DND-41 (cell line): ENCODE data around the gene DNAAF5.

Source experiments
- ATAC-seq: fragments of 200-7000 bp; cut with Tn5 transposase; 3 replicates; pipeline ENCODE4 v1.9.1; 2021; ENCODE audit warnings: low read depth; ENCODE audit not compliant: insufficient read depth
- DNase-seq: peaks from one replicate; pipeline ENCODE4 v3.0.0-alpha.2; 2020
- H2AFZ ChIP-seq: 2 replicates; pipeline ENCODE4 v1.6.0; 2012; ENCODE audit warnings: low read depth, low read length
- H3K27ac ChIP-seq: 2 replicates; pipeline ENCODE4 v1.5.1; 2012; ENCODE audit warnings: low read length, inconsistent platforms
- H3K27me3 ChIP-seq: fragments of 200-600 bp; sonication (generic); 2 replicates; pipeline ENCODE4 v1.6.0; 2012; ENCODE audit warnings: low read length, mild to moderate bottlenecking, inconsistent platforms; ENCODE audit not compliant: insufficient read depth, poor library complexity
- H3K36me3 ChIP-seq: 2 replicates; pipeline ENCODE4 v1.5.1; 2012; ENCODE audit warnings: low read length, inconsistent platforms; ENCODE audit not compliant: insufficient read depth
- H3K4me1 ChIP-seq: 2 replicates; pipeline ENCODE4 v1.5.1; 2012; ENCODE audit warnings: mild to moderate bottlenecking, low read length; ENCODE audit not compliant: insufficient read depth
- H3K4me2 ChIP-seq: 2 replicates; pipeline ENCODE4 v1.6.0; 2012; ENCODE audit warnings: mild to moderate bottlenecking, moderate library complexity, low read length, inconsistent platforms; ENCODE audit not compliant: insufficient read depth
- H3K4me3 ChIP-seq, 2 experiments: fragments of 200-600 bp in 1 of 2; shearing (Covaris generic) in 1 of 2; 2 replicates each; pipeline ENCODE4 v1.5.1; 2012 to 2016; ENCODE audit warnings: inconsistent platforms in 2 of 2, low read length in 2 of 2, mild to moderate bottlenecking in 2 of 2, low read depth in 1 of 2, moderate library complexity in 1 of 2
- H3K79me2 ChIP-seq: 2 replicates; pipeline ENCODE4 v1.6.0; 2012; ENCODE audit warnings: low read length, inconsistent platforms; ENCODE audit not compliant: insufficient read depth
- H3K9ac ChIP-seq: 2 replicates; pipeline ENCODE4 v1.6.0; 2012; ENCODE audit warnings: low read depth, mild to moderate bottlenecking, inconsistent platforms, low read length, moderate library complexity
- H3K9me3 ChIP-seq: 2 replicates; pipeline ENCODE4 v1.5.1; 2012; ENCODE audit warnings: low read length, moderate library complexity, mild to moderate bottlenecking, inconsistent platforms; ENCODE audit not compliant: insufficient read depth, severe bottlenecking
- H4K20me1 ChIP-seq: 2 replicates; pipeline ENCODE4 v1.6.0; 2012; ENCODE audit warnings: low read length; ENCODE audit not compliant: insufficient read depth
- EZH2 ChIP-seq: IDR thresholded peaks from 3 replicates; pipeline ENCODE4 v1.6.1; 2012; ENCODE audit warnings: borderline replicate concordance, low read depth, mild to moderate bottlenecking, moderate library complexity, low read length, inconsistent platforms; ENCODE audit not compliant: severe bottlenecking
- TF ChIP-seq, protein P1 (sequence below): IDR thresholded peaks from 2 replicates; pipeline ENCODE4 v1.5.1; 2012; ENCODE audit warnings: borderline replicate concordance, low read length, moderate library complexity, mild to moderate bottlenecking; ENCODE audit not compliant: poor library complexity, severe bottlenecking; ENCODE audit errors: extremely low read depth

Gene DNAAF5

DNA sequence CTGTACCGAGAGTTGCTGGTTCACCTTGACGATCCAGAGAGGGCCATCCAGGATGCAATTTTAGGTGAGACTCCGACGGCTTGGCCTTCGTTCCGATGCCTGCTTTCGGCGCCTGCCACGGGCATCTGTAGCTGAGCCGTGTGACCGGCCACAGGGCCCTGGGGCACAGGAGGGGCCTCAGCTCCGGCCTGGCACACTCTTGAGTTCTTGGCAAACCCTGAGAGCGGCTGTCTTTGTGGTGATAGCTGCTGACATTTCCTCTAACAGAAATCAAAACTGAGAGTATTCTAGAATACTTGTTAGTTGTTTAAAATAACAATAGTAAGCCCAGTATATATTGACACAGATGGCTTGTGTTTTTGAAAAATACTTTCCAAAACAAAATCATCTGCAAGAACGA lies 53.6 kb downstream of the DNAAF5 start:
- Histone ChIP-seq H3K27me3 (no peaks in the 10 kb centered on the region), H3K79me2 (no peaks in the 10 kb centered on the region), H3K9ac (no peak overlapping the region), H3K4me3 (no peak overlapping the region), H3K27ac (no peak overlapping the region), H2AFZ (no peak overlapping the region), H3K4me1 (no peaks in the 10 kb centered on the region), H3K4me2 (no peak overlapping the region), H3K36me3 (peaks cover 98% of the 10 kb centered on the region), H4K20me1 (peaks cover 9% of the 10 kb centered on the region; the same call in 1 of the 2 replicates), H3K9me3 (no peaks in the 10 kb centered on the region)
- TF ChIP-seq, protein P1, sequence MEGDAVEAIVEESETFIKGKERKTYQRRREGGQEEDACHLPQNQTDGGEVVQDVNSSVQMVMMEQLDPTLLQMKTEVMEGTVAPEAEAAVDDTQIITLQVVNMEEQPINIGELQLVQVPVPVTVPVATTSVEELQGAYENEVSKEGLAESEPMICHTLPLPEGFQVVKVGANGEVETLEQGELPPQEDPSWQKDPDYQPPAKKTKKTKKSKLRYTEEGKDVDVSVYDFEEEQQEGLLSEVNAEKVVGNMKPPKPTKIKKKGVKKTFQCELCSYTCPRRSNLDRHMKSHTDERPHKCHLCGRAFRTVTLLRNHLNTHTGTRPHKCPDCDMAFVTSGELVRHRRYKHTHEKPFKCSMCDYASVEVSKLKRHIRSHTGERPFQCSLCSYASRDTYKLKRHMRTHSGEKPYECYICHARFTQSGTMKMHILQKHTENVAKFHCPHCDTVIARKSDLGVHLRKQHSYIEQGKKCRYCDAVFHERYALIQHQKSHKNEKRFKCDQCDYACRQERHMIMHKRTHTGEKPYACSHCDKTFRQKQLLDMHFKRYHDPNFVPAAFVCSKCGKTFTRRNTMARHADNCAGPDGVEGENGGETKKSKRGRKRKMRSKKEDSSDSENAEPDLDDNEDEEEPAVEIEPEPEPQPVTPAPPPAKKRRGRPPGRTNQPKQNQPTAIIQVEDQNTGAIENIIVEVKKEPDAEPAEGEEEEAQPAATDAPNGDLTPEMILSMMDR: no peak
- no peak for TF ChIP-seq EZH2
- no peak for DNase-seq
- ATAC-seq: no peak

DNA sequence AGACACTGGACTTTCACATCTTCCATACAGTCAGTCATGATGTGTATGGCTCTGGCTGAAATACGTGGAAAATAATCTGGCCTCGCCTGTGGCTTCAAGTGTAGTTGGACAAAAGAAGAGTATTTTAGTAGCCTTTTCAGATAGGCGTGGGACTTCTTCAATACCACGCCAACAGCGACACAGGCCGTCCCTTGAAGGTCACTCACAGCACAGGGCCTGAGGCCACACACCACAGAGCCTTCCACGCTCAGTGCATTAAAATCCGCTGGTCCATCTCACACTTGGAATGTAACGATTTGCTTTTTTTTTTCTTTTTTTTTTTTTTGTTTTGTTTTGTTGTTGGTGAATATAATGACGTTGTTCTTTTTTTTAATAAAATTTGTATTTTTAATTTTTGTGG lies 54.0 kb downstream of the DNAAF5 start:
- no peaks in the 10 kb centered on the region for H3K9me3 ChIP-seq
- H3K27me3 ChIP-seq: no peaks in the 10 kb centered on the region
- no peaks in the 10 kb centered on the region for H3K79me2 ChIP-seq
- no peak for DNase-seq
- H4K20me1 ChIP-seq: peaks cover 9% of the 10 kb centered on the region; the same call in 1 of the 2 replicates
- H3K27ac ChIP-seq: no peak overlapping the region
- H3K36me3 ChIP-seq: peaks cover 98% of the 10 kb centered on the region
- H3K9ac ChIP-seq: no peak overlapping the region
- H3K4me3 ChIP-seq: no peak overlapping the region
- ATAC-seq: no peak
- no peak overlapping the region for H3K4me2 ChIP-seq
- H3K4me1 ChIP-seq: no peaks in the 10 kb centered on the region
- H2AFZ ChIP-seq: no peak overlapping the region
- TF ChIP-seq, protein P1: no peak
- TF ChIP-seq EZH2: no peak

DNA sequence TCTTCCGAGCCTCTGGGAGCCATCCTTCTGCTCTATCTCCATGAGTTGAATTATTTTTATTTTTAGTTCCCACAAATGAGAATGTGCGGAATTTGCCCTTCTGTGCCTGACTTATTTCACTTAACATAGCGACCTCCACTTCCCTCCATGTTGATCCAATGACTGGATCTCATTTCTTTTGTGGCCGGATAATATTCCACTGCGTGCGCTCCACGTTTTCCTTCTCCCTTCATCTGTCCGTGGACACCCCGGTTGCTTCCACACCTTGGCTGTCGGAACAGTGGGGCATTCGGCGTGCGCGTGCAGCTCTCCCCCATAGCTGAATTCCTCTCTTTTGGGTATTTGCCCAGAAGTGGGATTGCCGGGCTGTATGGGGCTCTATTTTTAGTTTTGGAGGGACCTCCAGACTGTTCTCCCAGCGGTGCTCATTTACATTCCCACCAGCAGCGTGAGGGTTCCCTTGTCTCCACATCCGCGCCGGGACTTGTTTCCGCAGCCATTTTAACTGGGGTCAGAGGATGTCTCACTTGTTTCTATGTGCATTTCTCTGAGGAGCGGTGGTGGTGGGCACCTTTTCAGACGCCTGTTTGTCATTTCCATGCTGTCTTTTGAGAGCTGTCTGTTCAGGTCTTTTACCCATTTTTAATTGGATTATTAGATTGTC lies 54.8 kb downstream of the DNAAF5 start:
- Histone ChIP-seq H4K20me1 (peaks cover 9% of the 10 kb centered on the region; the same call in 1 of the 2 replicates), H3K27me3 (no peaks in the 10 kb centered on the region), H3K79me2 (no peaks in the 10 kb centered on the region), H3K4me3 (no peak overlapping the region), H3K4me1 (no peaks in the 10 kb centered on the region), H3K36me3 (peaks cover 93% of the 10 kb centered on the region), H3K4me2 (no peak overlapping the region), H3K27ac (no peak overlapping the region), H3K9ac (no peak overlapping the region), H2AFZ (no peak overlapping the region), H3K9me3 (no peaks in the 10 kb centered on the region)
- no peak for ATAC-seq
- no peak for DNase-seq
- TF ChIP-seq EZH2: no peak
- TF ChIP-seq, protein P1: no peak
